UCSD-AML1 (cell line): ENCODE data around the gene RAPH1.
"Not testable (repeated sequence)": the region's sequence is repeated elsewhere in the genome, so short reads cannot be mapped to it uniquely, and the experiment has no call there.

Experiments used
- DNase-seq: peaks from one replicate; lab custom pipeline; 2025; ENCODE audit not compliant: unreplicated experiment; lab: John Stamatoyannopoulos, UW

Gene RAPH1

DNA sequence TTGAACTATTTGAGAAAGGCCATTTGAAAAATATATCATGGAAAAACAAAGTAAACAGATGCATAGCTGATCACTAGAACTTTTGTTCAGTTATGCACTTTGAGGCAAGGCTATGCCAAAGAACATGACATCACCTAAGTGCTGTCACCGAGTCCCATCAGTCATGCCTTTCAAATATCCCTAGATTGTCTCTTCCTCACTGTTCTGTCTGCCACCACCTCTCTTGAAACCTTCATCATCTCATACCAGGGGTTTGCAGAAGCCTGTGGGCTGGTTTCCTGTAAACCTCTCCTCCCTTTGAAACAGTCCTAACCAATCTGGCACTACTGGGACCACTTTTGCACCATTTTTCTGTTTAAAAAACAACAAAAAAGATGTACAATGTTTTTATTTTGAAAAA, 12.3 kb upstream of the RAPH1 start:
- DNase-seq = no peak

DNA sequence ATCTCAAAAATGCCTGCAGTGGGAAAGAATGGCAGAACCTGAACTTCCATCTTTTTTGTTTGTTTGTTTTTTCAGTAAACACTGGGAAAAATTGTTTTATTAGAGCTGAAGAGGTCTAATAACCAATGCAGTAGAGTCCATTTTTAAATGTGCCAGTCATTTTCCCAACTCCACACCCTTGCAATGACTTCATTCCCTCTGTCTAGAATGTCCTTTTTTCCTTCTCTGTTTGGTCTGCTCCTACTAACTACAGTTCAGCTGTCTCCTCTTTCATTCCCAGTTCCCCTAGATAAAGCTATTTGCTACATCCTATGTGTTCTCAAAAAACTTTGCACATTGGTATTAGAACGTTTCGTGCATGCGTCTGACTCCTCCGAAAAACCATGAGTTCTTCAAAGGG, 9.3 kb upstream of the RAPH1 start:
- no peak for DNase-seq

- DNase-seq = no peak
Measured at GRCh38 chr2:203543898-203544328, 8.8 kb upstream of the RAPH1 start.

DNA sequence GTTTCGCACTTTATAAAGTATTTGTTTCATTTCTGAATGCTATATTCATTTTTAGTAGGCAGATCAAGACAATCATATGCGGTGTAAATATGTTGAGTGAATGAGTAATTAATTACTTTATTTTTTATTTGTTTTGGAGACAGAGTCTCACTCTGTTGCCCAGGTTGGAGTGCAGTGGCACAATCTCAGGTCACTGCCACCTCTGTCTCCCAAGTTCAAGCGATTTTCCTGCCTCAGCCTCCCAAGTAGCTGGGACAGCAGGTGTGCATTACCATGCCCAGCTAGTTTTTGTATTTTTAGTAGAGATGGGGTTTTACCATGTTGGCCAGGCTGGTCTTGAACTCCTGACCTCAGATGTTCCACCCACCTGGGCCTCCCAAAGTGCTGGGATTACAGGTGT, 5.5 kb upstream of the RAPH1 start:
- not testable (repeated sequence) for DNase-seq

GRCh38 chr2:203538237-203538636, 3.1 kb upstream of the RAPH1 start:
- DNase-seq = not testable (repeated sequence)

DNA sequence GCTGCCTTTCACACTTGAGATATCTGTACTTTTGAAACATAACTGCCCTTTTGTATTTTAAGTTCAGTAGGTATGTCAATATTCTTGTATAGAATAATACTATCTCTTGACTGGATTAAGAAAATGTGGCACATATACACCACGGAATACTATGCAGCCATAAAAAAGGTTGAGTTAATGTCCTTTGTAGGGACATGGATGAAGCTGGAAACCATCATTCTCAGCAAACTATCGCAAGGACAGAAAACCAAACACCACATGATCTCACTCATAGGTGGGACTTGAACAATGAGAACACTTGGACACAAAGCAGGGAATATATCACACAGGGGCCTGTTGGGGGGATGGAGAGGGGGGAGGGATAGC, 1.5 kb upstream of the RAPH1 start:
- DNase-seq = not testable (repeated sequence)

GRCh38 chr2:203535784-203536585, 884 bp upstream of the RAPH1 start:
- DNase-seq = no peak

DNA sequence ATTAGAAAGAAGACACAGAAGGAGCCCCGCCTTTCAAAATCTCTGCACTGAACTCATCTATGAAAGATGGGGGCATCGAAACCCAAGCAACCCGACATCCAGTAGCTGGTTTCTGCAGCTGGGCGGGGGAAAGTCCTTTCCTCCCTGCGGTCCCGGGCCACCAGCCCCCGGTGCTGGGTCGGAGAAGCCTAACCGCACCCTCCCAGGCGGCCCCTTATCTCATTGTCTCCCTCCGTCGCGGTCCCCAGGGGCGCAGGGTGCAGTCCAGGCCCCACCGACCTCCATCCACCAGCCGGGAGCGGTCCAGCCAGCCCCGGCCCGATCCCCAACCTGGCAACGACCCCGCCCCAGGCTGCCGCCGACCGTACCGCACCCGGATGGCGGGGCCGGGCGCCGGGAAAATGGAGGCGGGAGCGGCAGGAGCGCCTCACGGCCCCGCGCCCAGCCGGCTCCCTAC, 452 bp downstream of the RAPH1 start:
- no peak for DNase-seq

- no peak for DNase-seq
Measured at GRCh38 chr2:203533676-203534591, 1.2 kb downstream of the RAPH1 start.

- DNase-seq = no peak
Measured at GRCh38 chr2:203532957-203533658, 2.0 kb downstream of the RAPH1 start.

GRCh38 chr2:203527719-203528118, 7.4 kb downstream of the RAPH1 start:
- DNase-seq = no peak

- not testable (repeated sequence) for DNase-seq
Measured at GRCh38 chr2:203513268-203513667, 21.8 kb downstream of the RAPH1 start.

GRCh38 chr2:203510941-203511305, 24.2 kb downstream of the RAPH1 start:
- no peak for DNase-seq

DNA sequence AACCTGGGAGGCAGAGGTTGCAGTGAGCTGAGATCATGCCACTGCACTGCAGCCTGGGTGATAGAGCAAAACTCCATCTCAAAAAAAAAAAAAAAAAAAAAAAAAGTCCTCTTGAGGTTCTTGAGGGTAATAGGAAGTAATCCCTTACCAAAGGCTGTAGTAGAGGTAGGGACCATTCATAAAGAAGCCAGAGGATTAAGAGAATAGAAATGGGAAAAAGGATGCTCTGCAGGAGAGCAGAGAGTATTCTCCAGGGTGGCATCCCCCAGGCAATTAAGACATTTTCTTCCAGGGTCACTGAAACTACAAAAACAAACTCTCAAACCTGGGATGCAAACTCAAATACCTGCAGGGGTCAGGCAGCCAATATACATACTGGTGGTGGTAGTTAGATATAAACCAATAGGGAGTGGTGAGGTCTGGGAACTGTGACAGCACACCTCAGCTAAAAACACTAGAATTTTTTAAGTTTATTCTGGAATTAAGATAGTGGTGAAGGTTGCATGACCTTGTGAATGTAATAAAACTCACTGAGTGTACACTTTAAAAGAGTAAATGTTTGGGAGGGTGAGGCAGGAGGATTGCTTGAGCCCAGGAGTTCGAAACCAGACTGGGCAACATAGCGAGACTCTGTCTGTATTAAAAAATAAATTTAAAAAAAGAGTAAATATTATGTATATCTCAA, 24.7 kb downstream of the RAPH1 start:
- no peak for DNase-seq

DNA sequence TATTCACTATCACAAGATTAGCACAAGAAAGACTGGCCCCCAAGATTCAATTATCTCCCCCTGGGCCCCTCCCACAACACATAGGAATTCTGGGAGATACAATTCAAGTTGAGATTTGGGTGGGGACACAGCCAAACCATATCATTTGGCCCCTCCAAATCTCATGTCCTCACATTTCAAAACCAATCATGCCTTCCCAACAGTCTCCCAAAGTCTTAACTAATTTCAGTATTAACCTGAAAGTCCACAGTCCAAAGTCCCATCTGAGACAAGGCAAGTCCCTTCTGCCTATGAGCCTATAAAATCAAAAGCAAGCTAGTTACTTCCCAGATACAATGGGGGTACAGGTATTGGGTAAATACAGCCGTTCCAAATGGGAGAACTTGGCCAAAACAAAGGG, 31.6 kb downstream of the RAPH1 start:
- not testable (repeated sequence) for DNase-seq

DNA sequence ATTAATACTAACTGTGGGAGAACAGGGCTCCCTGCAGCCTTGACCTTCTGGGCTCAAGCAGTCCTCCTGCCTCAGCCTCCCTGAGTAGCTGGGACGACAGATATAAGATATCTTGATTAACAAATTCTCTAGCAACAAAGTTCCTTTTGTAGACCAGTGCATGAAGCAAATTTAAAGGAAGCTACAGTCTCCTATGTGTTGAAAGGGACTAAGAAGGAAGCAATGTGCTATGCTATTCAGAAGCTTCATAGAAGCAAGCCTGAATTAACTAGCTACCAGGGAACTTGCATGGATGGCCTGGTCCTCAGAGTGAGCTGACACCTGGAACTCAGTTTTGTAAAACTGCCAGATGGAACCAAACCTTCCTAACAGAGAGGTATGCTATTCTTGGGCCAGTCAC, 33.2 kb downstream of the RAPH1 start:
- DNase-seq = no peak

- DNase-seq = no peak
Measured at GRCh38 chr2:203500951-203501350, 34.1 kb downstream of the RAPH1 start.

- no peak for DNase-seq
Measured at GRCh38 chr2:203500297-203500696, 34.8 kb downstream of the RAPH1 start.

- DNase-seq = no peak
Measured at GRCh38 chr2:203498161-203498560, 36.9 kb downstream of the RAPH1 start.

GRCh38 chr2:203492965-203493364, 42.1 kb downstream of the RAPH1 start:
- DNase-seq = no peak

DNA sequence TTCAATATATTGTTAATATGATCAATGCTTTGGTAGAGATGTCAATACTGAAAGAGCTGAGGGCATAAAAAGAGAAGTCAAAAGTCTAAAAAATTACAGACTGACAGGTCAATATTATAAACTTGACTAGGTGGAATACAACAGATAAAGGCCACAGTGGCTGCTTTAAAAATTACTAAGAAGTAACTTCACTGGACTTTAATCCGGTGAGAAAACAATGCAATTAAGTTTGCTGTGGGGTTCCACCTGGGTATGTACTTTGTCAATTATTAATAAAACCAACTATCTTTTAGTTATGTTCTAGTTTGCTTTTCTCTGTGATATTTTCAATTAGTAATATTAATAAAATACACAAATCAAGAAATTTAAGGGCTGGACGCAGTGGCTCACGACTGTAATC, 44.7 kb downstream of the RAPH1 start:
- no peak for DNase-seq
